Astrocyte of the spinal cord (primary cell): ENCODE data around the gene RAB18.
"Not testable (repeated sequence)": the region's sequence is repeated elsewhere in the genome, so short reads cannot be mapped to it uniquely, and the experiment has no call there.

ENCODE experiments used
- DNase-seq: peaks from one replicate; pipeline ENCODE4 v3.0.0; 2011; ENCODE audit warnings: low read depth, low spot score
- H3K4me3 ChIP-seq: 2 replicates; pipeline ENCODE4 v1.5.1; 2011; ENCODE audit warnings: low read depth, mild to moderate bottlenecking, low read length, moderate library complexity
- in situ Hi-C: cut with HindIII; loops from 2 replicates; pipeline ENCODE4 v1.10.0; 2017; ENCODE audit warnings: low sequenced_read_pairs
- TF ChIP-seq, protein P1 (sequence below): IDR thresholded peaks from 2 replicates; pipeline ENCODE4 v1.5.1; 2012; ENCODE audit warnings: low read depth, mild to moderate bottlenecking, low read length, inconsistent platforms

The RAB18 gene

DNA sequence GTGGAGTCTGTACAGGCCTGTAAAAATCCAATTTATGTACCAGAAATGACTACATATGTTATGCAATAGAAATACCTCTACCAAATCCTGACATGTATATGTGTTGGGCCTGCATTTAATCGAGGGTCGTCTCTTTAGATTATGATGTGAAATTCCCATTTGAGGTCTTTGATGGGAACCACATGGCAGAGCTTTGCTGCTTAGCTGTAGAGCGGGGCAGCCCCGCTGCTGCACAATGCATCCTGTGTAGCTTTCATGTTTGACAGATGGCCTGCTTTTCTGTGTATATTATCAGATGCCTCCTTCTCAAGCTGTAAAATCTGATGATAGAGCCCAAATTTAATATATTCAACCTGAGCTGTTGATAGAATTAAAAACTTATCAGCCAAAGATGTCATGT, 65.8 kb downstream of the RAB18 start:
- in situ Hi-C loops, result no loop called here
- no peak overlapping the region for H3K4me3 ChIP-seq
- TF ChIP-seq, protein P1, sequence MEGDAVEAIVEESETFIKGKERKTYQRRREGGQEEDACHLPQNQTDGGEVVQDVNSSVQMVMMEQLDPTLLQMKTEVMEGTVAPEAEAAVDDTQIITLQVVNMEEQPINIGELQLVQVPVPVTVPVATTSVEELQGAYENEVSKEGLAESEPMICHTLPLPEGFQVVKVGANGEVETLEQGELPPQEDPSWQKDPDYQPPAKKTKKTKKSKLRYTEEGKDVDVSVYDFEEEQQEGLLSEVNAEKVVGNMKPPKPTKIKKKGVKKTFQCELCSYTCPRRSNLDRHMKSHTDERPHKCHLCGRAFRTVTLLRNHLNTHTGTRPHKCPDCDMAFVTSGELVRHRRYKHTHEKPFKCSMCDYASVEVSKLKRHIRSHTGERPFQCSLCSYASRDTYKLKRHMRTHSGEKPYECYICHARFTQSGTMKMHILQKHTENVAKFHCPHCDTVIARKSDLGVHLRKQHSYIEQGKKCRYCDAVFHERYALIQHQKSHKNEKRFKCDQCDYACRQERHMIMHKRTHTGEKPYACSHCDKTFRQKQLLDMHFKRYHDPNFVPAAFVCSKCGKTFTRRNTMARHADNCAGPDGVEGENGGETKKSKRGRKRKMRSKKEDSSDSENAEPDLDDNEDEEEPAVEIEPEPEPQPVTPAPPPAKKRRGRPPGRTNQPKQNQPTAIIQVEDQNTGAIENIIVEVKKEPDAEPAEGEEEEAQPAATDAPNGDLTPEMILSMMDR, result no peak
- DNase-seq, result no peak

DNA sequence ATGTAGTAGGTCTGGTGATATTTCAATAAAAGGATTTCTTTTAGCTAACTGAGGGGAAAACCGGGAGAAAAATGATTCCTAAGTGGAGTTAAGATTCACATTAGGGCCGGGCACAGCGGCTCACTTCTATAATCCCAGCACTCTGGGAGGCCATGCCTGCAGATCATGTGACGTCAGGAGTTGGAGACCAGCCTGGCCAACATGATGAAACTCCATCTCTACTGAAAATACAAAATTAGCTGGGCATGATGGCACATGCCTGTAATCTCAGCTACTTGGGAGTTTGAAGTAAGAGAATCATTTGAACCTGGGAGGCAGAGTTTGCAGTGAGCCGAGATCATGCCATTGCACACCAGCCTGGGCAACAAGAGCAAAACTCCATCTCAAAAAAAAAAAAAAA, 72.9 kb downstream of the RAB18 start:
- DNase-seq, H3K4me3 ChIP-seq, in situ Hi-C loops: not testable (repeated sequence)

DNA sequence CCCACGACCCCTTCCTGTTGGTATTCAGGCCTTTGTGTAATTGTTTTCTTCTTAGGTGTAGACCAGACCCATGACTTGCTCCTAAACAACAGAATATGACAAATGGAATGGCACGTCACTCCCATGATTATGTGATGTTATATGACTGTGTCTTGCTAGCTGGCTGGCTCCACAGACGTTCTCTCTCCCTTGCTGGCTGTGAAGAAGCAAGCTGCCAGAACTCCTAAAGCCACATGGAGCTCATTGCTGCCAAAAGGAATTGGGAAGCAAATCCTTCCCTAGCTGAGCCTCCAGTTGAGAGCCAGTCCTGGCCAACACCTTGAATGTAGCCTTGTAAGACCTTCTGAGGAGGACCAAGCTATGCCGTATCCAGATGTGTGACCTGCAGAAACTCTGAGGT, 74.2 kb downstream of the RAB18 start:
- TF ChIP-seq, protein P1, result no peak
- DNase-seq, result no peak
- in situ Hi-C loops, result no loop called here
- H3K4me3 ChIP-seq, result no peak overlapping the region

DNA sequence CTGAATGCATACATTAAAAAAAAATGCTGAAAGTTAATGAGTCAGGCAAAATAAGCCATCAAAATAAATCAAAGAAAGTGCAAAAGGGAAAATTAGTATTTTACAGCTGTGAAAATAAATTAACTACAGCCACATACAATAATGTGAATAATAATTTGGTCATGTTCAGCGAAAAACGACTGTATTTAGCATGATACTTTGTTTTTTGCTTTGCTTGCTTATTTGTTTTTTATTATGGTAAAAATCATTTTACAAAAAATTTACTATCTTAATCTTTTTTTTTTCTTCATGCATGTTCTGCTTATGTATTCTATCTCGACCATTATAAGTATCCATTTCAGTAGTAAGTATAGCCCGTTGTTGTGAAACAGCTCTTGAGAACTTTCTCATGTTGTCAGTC, 77.1 kb downstream of the RAB18 start:
- in situ Hi-C loops, result no loop called here
- TF ChIP-seq, protein P1, result no peak
- no peak for DNase-seq
- no peak overlapping the region for H3K4me3 ChIP-seq

DNA sequence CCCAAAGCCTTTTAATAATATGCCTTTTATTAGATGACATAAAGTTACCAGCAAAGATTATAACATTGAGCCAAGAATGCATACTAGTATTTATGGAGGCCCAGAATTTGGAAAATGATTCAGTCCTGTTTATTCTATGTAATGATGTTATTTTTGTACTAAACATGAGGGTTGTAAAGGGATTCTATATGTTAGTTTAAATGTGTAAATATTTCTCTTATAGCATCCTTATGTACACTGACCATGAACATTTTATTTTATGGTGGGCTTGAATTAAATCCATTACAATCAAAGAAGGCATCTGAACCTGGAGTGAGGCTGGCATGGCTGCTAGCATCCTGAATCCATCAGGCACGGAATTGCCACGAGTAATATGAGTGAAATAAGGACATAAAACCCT, 80.2 kb downstream of the RAB18 start:
- in situ Hi-C loops, result no loop called here
- H3K4me3 ChIP-seq, result no peak overlapping the region
- DNase-seq, result no peak
- TF ChIP-seq, protein P1, result no peak
